ENCODE data around the gene ING2.

ING2 gene

DNA sequence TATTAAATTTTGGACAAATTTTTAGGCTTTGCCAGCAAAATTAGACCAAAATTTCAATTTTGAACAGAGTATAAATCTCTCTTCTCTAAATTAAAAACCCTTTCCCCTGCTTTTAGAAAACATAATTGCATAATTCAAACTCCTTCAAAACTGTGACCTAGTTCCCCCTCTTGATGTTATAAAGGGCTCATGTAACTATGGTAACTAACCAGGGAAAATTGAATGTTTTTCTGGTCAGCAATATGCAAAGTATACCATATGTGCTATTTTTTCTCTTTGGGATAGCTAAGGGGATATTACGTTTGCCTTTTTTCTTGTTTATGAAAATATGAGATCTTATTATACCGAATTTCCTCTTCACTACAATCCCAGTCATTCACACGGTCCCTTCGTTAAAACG is 5.1 kb upstream of the ING2 start:
- DNase-seq, result no peak

DNA sequence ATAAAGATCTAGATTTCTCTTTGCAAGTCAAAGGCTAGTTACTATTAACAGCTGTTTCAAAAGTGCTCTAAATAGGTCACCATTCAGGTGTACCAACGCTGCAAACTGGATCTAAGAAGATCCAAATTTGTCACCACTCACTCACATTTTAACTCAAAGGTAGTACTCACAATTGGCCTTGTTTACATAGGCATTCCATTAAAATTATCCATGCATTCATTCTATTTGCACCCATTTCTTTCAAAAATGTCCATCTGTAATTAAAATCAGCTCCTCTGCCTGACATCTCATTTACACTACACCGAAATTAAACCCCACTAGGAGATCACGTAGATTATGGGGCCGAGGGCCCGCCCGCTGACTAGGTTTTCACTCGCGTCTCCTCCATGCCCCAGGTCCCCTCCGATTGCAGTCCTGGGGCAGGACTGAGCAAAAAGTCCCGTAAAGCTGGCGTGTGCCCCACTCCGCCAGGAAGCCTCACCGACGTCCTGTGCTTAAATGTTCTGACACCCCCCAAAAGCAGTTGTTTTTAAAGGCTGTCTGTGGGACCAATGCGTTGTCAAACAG is 1.3 kb upstream of the ING2 start:
- no peak for DNase-seq

DNA sequence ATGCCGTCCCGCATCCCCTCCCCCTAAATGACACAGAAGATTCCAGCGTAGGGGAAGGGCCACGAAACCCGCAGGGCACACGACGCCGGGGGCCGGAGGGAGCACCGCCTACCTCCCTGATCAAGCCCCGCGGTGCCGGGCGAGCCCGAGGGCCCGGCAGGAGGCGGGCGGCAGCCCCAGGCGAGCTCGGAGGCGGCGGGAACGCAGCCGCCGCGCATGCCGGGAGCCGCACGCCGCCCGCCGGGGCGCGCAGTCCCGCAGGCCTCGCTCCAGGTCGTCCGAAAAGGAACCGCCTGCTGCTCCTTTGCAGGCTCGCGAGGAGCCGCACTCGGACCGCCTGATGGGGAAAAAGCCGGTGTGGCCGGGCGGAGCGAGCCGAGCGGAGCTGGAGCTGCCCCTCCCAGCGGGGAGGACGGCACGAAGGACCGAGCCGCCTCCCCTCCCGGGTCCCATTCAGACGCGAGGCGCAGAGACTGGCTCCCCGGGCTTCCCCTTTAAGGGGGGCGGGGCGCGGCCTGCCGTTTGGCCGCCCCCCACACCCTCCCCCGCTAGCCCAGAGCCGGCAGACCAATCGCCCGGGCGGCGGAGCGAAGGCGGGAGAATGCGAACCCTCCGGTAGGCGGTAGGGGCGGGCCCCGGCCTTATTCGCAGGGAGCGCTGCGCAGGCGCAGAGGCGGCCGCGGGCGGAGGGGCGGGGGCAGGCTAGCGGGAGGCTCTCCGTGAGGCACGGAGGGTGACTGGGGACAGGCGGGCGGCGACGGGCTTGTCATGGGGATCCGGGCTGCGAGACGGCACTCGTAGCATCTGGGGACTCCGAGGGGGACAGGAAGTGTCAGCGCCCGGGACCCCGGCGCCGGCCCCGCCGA is 561 bp upstream of the ING2 start:
- DNase-seq, result peak; percentile 98 to 99

DNA sequence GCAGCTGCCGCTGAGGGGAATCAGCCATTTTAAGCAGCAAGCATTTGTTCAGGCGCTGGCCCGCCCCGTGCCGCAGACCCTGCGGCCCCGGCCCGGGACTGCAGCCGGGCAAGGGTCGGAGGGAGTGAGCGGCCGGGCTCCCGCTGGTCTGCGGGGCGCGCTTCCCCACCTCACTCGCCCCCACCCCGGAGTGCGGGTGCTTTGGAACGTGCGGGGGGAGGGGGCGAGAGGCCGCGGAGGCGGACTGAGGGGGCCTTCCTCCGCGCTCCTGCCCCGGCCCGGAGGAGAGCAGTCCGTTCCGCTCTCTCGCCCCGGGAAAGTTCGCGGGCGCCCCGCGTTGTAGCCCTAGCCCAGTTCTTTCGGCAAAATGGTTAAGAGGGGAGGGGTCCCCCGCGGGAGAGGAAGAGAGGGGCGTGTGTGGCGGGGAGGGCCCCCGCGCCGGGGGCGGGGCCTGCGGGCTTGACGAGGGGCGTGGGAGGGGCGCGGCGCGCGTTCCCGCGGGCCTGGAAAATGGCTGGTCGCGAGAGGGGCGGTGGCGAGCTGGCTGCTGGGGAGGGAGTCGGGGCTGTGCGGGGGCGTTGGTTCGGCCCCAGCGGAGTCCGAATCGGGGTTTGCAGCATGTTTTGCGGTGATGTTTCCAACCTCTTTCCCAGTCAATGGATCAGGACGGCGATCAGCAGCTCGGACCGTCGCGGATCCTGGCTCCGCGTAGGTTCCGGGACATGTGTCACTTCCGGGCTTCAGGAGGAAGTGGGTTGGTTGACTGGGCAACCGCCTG is 942 bp downstream of the ING2 start:
- peak; percentile 79 to 80 for DNase-seq

DNA sequence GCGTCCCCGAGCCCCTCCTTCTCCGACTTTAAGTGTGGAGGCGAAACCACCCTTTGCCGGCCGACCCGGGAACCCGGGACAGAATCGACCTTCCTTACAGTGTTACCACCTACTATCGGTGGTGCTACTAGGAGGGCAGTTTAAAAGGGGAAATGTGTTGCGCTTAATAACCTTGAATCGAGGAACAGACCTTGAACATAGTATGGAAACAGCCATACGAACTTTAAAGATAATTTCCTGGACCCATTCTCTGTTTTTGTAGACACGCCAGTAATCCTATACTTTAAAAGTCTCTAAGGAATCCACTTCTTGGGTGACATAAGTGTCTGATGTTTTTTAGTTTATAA is 1.5 kb downstream of the ING2 start:
- no peak for DNase-seq

GRCh38 chr4:183507925-183508696 is 3.3 kb downstream of the ING2 start:
- DNase-seq, result no peak

DNA sequence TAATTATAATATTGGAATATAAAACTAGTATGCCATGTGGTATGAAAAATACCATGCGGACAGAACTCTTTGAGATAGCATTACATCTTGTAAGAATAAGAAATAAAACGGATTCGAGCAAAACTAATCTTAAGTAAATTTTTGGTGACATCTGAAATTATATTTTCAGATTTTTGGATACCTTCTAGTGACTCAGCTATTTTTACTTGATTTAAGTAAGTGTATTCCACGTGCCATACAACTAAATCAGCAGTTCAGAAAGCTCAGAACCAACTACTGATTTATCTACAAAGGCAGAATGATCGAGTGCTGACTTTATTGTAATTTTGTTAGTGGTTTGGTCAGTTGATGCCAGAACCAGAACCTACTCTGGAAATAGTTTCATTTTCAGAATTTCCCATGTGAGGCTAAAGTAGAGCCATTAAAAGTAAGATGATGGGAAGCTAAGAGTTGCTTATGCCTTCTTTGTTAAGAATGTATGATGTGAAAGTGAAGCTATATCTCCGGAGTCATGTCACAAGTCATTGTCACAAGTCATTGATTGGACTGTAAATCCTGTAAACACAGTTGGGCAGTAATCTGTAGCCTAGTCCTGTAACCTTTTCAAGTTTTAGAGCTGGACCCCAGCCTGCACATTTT is 4.0 kb downstream of the ING2 start:
- no peak for DNase-seq

GRCh38 chr4:183515411-183515810 is 10.6 kb downstream of the ING2 start:
- no peak for DNase-seq

GRCh38 chr4:183517194-183517593 is 12.3 kb downstream of the ING2 start:
- no peak for DNase-seq

GRCh38 chr4:183517781-183518180 is 12.9 kb downstream of the ING2 start:
- no peak for DNase-seq

- no peak for DNase-seq
Observed at GRCh38 chr4:183522821-183523220, 18.0 kb downstream of the ING2 start.

DNA sequence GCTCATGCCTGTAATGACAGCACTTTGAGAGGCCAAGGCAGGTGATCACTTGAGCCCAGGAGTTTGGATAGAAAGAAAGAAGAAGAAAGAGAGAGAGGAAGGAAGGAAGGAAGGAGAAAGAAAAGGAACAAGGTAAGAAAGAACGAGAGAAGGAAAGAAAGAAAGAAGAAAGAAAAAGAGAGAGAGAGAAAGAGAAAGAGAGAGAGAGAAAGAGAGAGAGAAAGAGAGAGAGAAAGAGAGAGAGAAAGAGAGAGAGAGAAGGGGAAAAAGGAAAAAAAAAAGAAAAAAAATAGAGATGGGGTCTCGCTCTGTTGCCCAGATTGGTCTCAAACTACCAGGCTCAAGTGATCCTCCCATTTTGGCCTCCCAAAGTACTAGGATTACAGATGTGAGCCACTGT is 22.5 kb downstream of the ING2 start:
- DNase-seq, result no peak

- DNase-seq, result no peak
Observed at GRCh38 chr4:183532821-183533220, 28.0 kb downstream of the ING2 start.

- no peak for DNase-seq
Observed at GRCh38 chr4:183533698-183534097, 28.8 kb downstream of the ING2 start.

DNA sequence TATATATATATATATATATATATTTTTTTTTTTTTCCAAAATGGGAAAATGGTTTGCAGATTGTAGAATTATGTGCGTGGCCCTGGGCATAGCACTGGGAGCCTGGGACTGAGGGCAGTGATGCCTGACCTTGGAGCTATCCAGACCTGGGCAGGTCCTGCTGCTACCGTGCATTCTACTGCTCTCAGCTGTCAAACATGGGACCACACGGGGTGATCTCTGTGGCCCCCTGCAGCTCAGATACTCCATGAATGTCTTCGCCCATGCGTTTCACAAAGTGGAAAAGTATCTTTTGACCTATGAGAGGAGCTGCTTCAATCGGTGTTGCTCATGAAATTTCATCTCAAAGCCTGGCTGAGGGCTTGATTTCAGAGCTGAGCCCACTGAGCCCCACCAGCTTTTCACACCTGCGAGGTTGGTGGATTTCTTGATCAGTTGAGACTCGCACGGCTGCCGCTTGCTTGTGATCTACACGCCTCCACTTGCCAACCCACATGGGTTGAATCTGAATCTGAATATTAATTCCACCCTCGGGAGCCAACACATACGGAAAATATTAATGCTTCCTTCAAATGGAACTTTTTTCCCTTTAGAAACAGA is 35.7 kb downstream of the ING2 start:
- no peak for DNase-seq

- no peak for DNase-seq
Observed at GRCh38 chr4:183541010-183541751, 36.3 kb downstream of the ING2 start.

DNA sequence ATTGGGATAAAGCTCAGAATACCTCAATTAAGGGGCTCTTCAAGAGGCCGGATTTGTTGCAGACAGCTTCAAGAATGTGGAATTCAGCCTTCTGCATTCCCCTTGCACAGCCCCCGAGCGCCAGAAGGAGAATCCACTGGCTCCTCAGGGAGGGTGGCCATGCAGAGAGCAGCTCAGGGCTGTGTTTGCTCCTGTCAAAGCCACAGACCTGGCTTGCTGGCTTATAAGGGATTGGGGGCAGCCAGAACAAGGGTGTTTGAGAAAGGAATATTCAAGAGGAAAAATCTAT is 36.8 kb downstream of the ING2 start:
- no peak for DNase-seq

DNA sequence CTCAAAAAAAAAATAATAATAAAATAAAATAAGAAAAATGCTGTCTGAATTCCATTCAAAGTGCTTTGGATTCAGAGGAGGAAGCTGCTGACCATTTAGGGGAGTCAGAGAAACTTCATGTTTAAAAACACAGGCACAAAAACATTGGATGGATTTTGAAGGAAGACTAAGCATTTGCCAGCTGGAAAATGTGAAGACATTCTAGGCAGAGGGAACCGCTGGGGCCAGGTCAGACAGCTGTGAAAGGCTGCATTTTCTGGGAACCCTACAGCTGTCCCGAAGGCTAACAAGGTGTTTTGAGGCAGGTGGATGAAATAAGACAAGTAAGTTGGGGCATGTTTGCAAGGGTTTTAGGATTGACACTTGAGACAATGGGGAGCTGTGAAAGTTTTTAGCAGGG is 38.6 kb downstream of the ING2 start:
- DNase-seq, result no peak

GRCh38 chr4:183544109-183544508 is 39.3 kb downstream of the ING2 start:
- no peak for DNase-seq

- no peak for DNase-seq
Observed at GRCh38 chr4:183546376-183546775, 41.5 kb downstream of the ING2 start.

DNA sequence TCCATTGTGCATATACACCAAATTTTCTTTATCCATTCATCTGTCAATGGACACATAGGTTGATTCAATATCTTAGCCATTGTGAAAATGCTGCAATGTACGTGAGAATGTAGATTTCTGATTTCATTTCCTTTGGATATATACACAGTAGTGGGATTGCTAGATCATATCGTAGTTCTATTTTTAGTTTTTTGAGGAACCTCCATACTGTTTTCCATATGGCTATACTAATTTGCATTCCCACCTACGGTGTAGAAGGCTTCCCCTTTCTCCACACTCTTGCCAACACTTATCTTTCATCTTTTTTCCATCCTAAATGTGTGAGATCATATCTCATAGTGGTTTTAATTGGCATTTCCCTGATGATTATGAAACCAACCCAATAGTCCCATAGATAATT is 43.4 kb downstream of the ING2 start:
- no peak for DNase-seq
